CD4-positive, CD25-positive, alpha-beta regulatory T cell (primary cell): Measurements from ENCODE around the gene EPB41L3. TPM values are rescaled to one million over a fixed set of nuclear protein-coding genes. Genes with fewer than 3 reads are reported as not detected.
"Not testable (repeated sequence)": the region's sequence is repeated elsewhere in the genome, so short reads cannot be mapped to it uniquely, and the experiment has no call there.

Experiments
- ATAC-seq, 2 donors: fragments of 150-1000 bp; cut with Tn5 transposase; one replicate each; pipeline ENCODE4 v1.10.0; 2021; ENCODE audit warnings: low read depth in 2 of 2, moderate number of reproducible peaks in 2 of 2, moderate library complexity in 1 of 2
- DNase-seq, 3 donors: peaks; one replicate each; pipeline versions ENCODE4 v3.0.0 to v3.0.0-alpha.2; 2012 to 2022; ENCODE audit warnings: mixed read lengths in 1 of 3
- H3K27ac ChIP-seq: one replicate; pipeline ENCODE4 v1.7.0; 2013; ENCODE audit warnings: mild to moderate bottlenecking, low read length; ENCODE audit not compliant: insufficient read depth, poor library complexity, severe bottlenecking
- H3K27me3 ChIP-seq: one replicate; pipeline ENCODE4 v1.7.0; 2013; ENCODE audit warnings: low read length; ENCODE audit not compliant: control insufficient read depth, insufficient read depth
- H3K36me3 ChIP-seq: one replicate; pipeline ENCODE4 v1.7.0; 2013; ENCODE audit warnings: mild to moderate bottlenecking, low read length, moderate library complexity; ENCODE audit not compliant: control insufficient read depth, insufficient read depth
- H3K4me1 ChIP-seq: 2 replicates; pipeline ENCODE4 v1.7.0; 2013; ENCODE audit warnings: mild to moderate bottlenecking, low read length; ENCODE audit not compliant: insufficient read depth, control insufficient read depth, poor library complexity, severe bottlenecking
- H3K4me3 ChIP-seq: one replicate; pipeline ENCODE4 v1.7.0; 2013; ENCODE audit warnings: low read depth, mild to moderate bottlenecking, low read length, moderate library complexity
- H3K9me3 ChIP-seq, 2 experiments: 1 replicate in 1 of 2; 2 replicates in 1 of 2; pipeline ENCODE4 v1.7.0; 2013; ENCODE audit warnings: low read length in 2 of 2, mild to moderate bottlenecking in 1 of 2, moderate library complexity in 1 of 2; ENCODE audit not compliant: control insufficient read depth in 2 of 2
- H3K27ac Mint-ChIP-seq, 3 donors: one replicate each; pipeline ENCODE4 v1.8.0; 2020 to 2022; ENCODE audit warnings: mild to moderate bottlenecking in 3 of 3, mixed read lengths in 3 of 3, moderate library complexity in 2 of 3
- H3K27me3 Mint-ChIP-seq: one replicate; pipeline ENCODE4 v1.8.0; 2022; ENCODE audit warnings: mild to moderate bottlenecking, mixed read lengths
- H3K36me3 Mint-ChIP-seq: one replicate; pipeline ENCODE4 v1.8.0; 2020; ENCODE audit warnings: mixed read lengths
- H3K4me1 Mint-ChIP-seq, 4 donors: one replicate each; pipeline ENCODE4 v1.8.0; 2020 to 2022; ENCODE audit warnings: mixed read lengths in 4 of 4, mild to moderate bottlenecking in 1 of 4
- H3K4me3 Mint-ChIP-seq, 4 donors: one replicate each; pipeline ENCODE4 v1.8.0; 2020 to 2022; ENCODE audit warnings: mild to moderate bottlenecking in 4 of 4, mixed read lengths in 4 of 4, moderate library complexity in 3 of 4
- H3K9me3 Mint-ChIP-seq, 7 donors: one replicate each; pipeline ENCODE4 v1.8.0; 2020 to 2022; ENCODE audit warnings: mixed read lengths in 7 of 7, mild to moderate bottlenecking in 3 of 7, moderate library complexity in 2 of 7
- polyA plus RNA-seq, 4 donors: library from polyadenylated mRNA; unstranded; fragments of 300-500 nt; fragmentation: Illumina TruSeq; gene quantifications; one replicate each; pipeline ENCODE4 v1.2.3, GENCODE V29; 2021
- total RNA-seq: library from RNA; stranded (reverse); gene quantifications from one replicate; pipeline ENCODE4 v1.2.3, GENCODE V29; 2022

EPB41L3 gene
- total and polyA plus RNA-seq, 5 donors from 2014 or later = 0.52 TPM; not detected in 4

GRCh38 chr18:5490753-5491480 is 52.9 kb downstream of the EPB41L3 start:
- Mint-ChIP-seq H3K36me3 (no peaks in the 10 kb centered on the region), H3K9me3 (peaks cover 0 to 4% (median 1%) of the 10 kb centered on the region in 7 donors), H3K4me3 (no peak overlapping the region), H3K27me3 (no peaks in the 10 kb centered on the region), H3K27ac (no peak overlapping the region), H3K4me1 (no peaks in the 10 kb centered on the region)
- H3K36me3 ChIP-seq = no peaks in the 10 kb centered on the region
- ATAC-seq = no peak
- peaks cover 2% of the 10 kb centered on the region for H3K27me3 ChIP-seq
- no peak for DNase-seq
- H3K4me1 ChIP-seq = no peaks in the 10 kb centered on the region
- no peak overlapping the region for H3K4me3 ChIP-seq
- H3K27ac ChIP-seq = no peak overlapping the region
- H3K9me3 ChIP-seq = no peaks in the 10 kb centered on the region

GRCh38 chr18:5488844-5489243 is 55.0 kb downstream of the EPB41L3 start:
- Histone ChIP-seq H3K4me3 (no peak overlapping the region), H3K36me3 (no peaks in the 10 kb centered on the region), H3K27me3 (peaks cover 2% of the 10 kb centered on the region), H3K9me3 (no peaks in the 10 kb centered on the region), H3K4me1 (no peaks in the 10 kb centered on the region), H3K27ac (no peak overlapping the region)
- DNase-seq (no peak), ATAC-seq (no peak)
- Mint-ChIP-seq H3K27ac (no peak overlapping the region), H3K36me3 (no peaks in the 10 kb centered on the region), H3K4me1 (no peaks in the 10 kb centered on the region), H3K27me3 (no peaks in the 10 kb centered on the region), H3K9me3 (peaks cover 0 to 4% (median 3%) of the 10 kb centered on the region in 7 donors), H3K4me3 (no peak overlapping the region)

- H3K27ac Mint-ChIP-seq, H3K36me3 ChIP-seq, H3K9me3 ChIP-seq, H3K4me3 ChIP-seq, DNase-seq, H3K4me1 ChIP-seq, H3K27ac ChIP-seq, H3K27me3 Mint-ChIP-seq, H3K4me3 Mint-ChIP-seq, H3K9me3 Mint-ChIP-seq, H3K4me1 Mint-ChIP-seq, H3K27me3 ChIP-seq, ATAC-seq, H3K36me3 Mint-ChIP-seq: not testable (repeated sequence)
Measured at GRCh38 chr18:5488044-5488443, 55.8 kb downstream of the EPB41L3 start.

GRCh38 chr18:5484526-5484925 is 59.3 kb downstream of the EPB41L3 start:
- ATAC-seq = no peak
- no peaks in the 10 kb centered on the region for H3K9me3 ChIP-seq
- no peak overlapping the region for H3K4me3 Mint-ChIP-seq

GRCh38 chr18:5481621-5482020 is 62.2 kb downstream of the EPB41L3 start:
- H3K9me3 Mint-ChIP-seq = peaks cover 0 to 15% (median 1%) of the 10 kb centered on the region in 7 donors
- Histone ChIP-seq H3K9me3 (no peaks in the 10 kb centered on the region), H3K36me3 (no peaks in the 10 kb centered on the region), H3K4me3 (no peak overlapping the region), H3K4me1 (no peaks in the 10 kb centered on the region), H3K27ac (no peak overlapping the region), H3K27me3 (no peaks in the 10 kb centered on the region)
- DNase-seq (no peak), ATAC-seq (no peak)
- H3K4me3 Mint-ChIP-seq = no peak overlapping the region
- no peaks in the 10 kb centered on the region for H3K27me3 Mint-ChIP-seq
- no peak overlapping the region for H3K27ac Mint-ChIP-seq
- no peaks in the 10 kb centered on the region for H3K36me3 Mint-ChIP-seq
- no peaks in the 10 kb centered on the region for H3K4me1 Mint-ChIP-seq

More at GRCh38 chr18:5484526-5484925, 59.3 kb downstream of the EPB41L3 start:
- no peak overlapping the region for H3K27ac Mint-ChIP-seq
- peaks cover 0 to 15% (median 4%) of the 10 kb centered on the region in 7 donors for H3K9me3 Mint-ChIP-seq
- Histone ChIP-seq H3K36me3 (no peaks in the 10 kb centered on the region), H3K4me1 (no peaks in the 10 kb centered on the region), H3K27ac (no peak overlapping the region), H3K4me3 (no peak overlapping the region), H3K27me3 (no peaks in the 10 kb centered on the region)
- no peak for DNase-seq
- no peaks in the 10 kb centered on the region for H3K4me1 Mint-ChIP-seq
- no peaks in the 10 kb centered on the region for H3K27me3 Mint-ChIP-seq
- H3K36me3 Mint-ChIP-seq = no peaks in the 10 kb centered on the region

GRCh38 chr18:5478261-5478660 is 65.5 kb downstream of the EPB41L3 start:
- no peaks in the 10 kb centered on the region for H3K36me3 Mint-ChIP-seq

GRCh38 chr18:5476961-5477800 is 66.6 kb downstream of the EPB41L3 start:
- no peak for ATAC-seq
- Mint-ChIP-seq H3K27me3 (peaks cover 6% of the 10 kb centered on the region), H3K36me3 (no peaks in the 10 kb centered on the region)

More at GRCh38 chr18:5478261-5478660, 65.5 kb downstream of the EPB41L3 start:
- H3K27ac Mint-ChIP-seq = no peak overlapping the region
- DNase-seq (no peak), ATAC-seq (no peak)
- no peak overlapping the region for H3K4me3 Mint-ChIP-seq
- no peak overlapping the region for H3K27ac ChIP-seq
- H3K27me3 Mint-ChIP-seq = peaks cover 6% of the 10 kb centered on the region
- H3K9me3 ChIP-seq = no peaks in the 10 kb centered on the region
- H3K4me3 ChIP-seq = no peak overlapping the region
- peaks cover 0 to 2% (median 0%) of the 10 kb centered on the region in 4 donors for H3K4me1 Mint-ChIP-seq
- H3K4me1 ChIP-seq = no peaks in the 10 kb centered on the region
- H3K9me3 Mint-ChIP-seq = peaks cover 0 to 12% (median 0%) of the 10 kb centered on the region in 7 donors
- H3K36me3 ChIP-seq = no peaks in the 10 kb centered on the region
- H3K27me3 ChIP-seq = no peaks in the 10 kb centered on the region

More at GRCh38 chr18:5476961-5477800, 66.6 kb downstream of the EPB41L3 start:
- no peak overlapping the region for H3K27ac ChIP-seq
- Mint-ChIP-seq H3K4me1 (peaks cover 0 to 2% (median 0%) of the 10 kb centered on the region in 4 donors), H3K4me3 (no peak overlapping the region), H3K27ac (no peak overlapping the region), H3K9me3 (peaks cover 0 to 5% (median 0%) of the 10 kb centered on the region in 7 donors)
- no peaks in the 10 kb centered on the region for H3K27me3 ChIP-seq
- no peaks in the 10 kb centered on the region for H3K9me3 ChIP-seq
- H3K4me3 ChIP-seq = no peak overlapping the region
- DNase-seq = no peak
- H3K4me1 ChIP-seq = no peaks in the 10 kb centered on the region
- no peaks in the 10 kb centered on the region for H3K36me3 ChIP-seq
